HepG2 (cell line): ENCODE measurements around the gene TECTB. TPM values are rescaled to one million over a fixed set of nuclear protein-coding genes. Genes with fewer than 3 reads are reported as not detected.
A peak's percentile ranks its signal among the peaks of the same experiment; 100 is the strongest.

ENCODE experiments used
- ETV5 ChIP-seq: IDR thresholded peaks from 2 replicates; pipeline ENCODE4 v1.6.1; 2018; ENCODE audit warnings: missing biosample characterization, missing genetic modification reagents, inconsistent platforms, borderline replicate concordance
- GABPB1 ChIP-seq: IDR thresholded peaks from 2 replicates; pipeline ENCODE4 v1.6.1; 2016; ENCODE audit warnings: mild to moderate bottlenecking, missing genetic modification reagents, moderate library complexity, missing compliant biosample characterization
- GATAD2A ChIP-seq: IDR thresholded peaks from 2 replicates; pipeline ENCODE4 v1.6.1; 2016
- ISL2 ChIP-seq: sonication (generic); formaldehyde crosslinking; IDR thresholded peaks from 2 replicates; pipeline ENCODE4 v1.5.0; 2020; ENCODE audit warnings: missing genetic modification reagents
- KMT2A ChIP-seq: sonication (generic); formaldehyde crosslinking; IDR thresholded peaks from 2 replicates; pipeline ENCODE4 v1.4.0; 2020; ENCODE audit warnings: missing genetic modification reagents
- MED13 ChIP-seq: sonication (generic); formaldehyde crosslinking; IDR thresholded peaks from 2 replicates; pipeline ENCODE4 v1.5.0; 2020; ENCODE audit warnings: missing genetic modification reagents
- MYC ChIP-seq: sonication (generic); formaldehyde crosslinking; IDR thresholded peaks from 2 replicates; pipeline ENCODE4 v1.9.0; 2021; ENCODE audit warnings: missing genetic modification reagents, borderline replicate concordance
- PITX1 ChIP-seq: sonication (generic); formaldehyde crosslinking; IDR thresholded peaks from 2 replicates; pipeline ENCODE4 v1.5.1; 2020; ENCODE audit warnings: mild to moderate bottlenecking, missing genetic modification reagents
- PTBP1 ChIP-seq: fragments of 200-400 bp; formaldehyde crosslinking; IDR thresholded peaks from 2 replicates; pipeline ENCODE4 v1.6.1; 2018; ENCODE audit warnings: low read length, low read depth; ENCODE audit not compliant: poor library complexity, severe bottlenecking
- RXRB ChIP-seq: IDR thresholded peaks from 2 replicates; pipeline ENCODE4 v1.6.1; 2016; ENCODE audit warnings: borderline replicate concordance, missing genetic modification reagents, missing compliant biosample characterization
- SRY ChIP-seq: sonication (generic); formaldehyde crosslinking; IDR thresholded peaks from 2 replicates; pipeline ENCODE4 v1.8.0; 2022; ENCODE audit warnings: mild to moderate bottlenecking, missing genetic modification reagents
- STAG1 ChIP-seq: sonication (generic); formaldehyde crosslinking; IDR thresholded peaks from 2 replicates; pipeline ENCODE4 v1.4.0; 2020; ENCODE audit warnings: missing genetic modification reagents
- ZKSCAN5 ChIP-seq: sonication (generic); formaldehyde crosslinking; IDR thresholded peaks from 2 replicates; pipeline ENCODE4 v1.5.1; 2020; ENCODE audit warnings: mild to moderate bottlenecking, missing genetic modification reagents
- ZNF335 ChIP-seq: sonication (generic); formaldehyde crosslinking; IDR thresholded peaks from 2 replicates; pipeline ENCODE4 v1.4.0; 2020; ENCODE audit warnings: missing genetic modification reagents
- ZNF761 ChIP-seq: sonication (generic); formaldehyde crosslinking; conservative IDR thresholded peaks from 2 replicates; pipeline ENCODE4 v1.4.0; 2020; ENCODE audit warnings: mild to moderate bottlenecking, missing genetic modification reagents
- ZNF777 ChIP-seq: sonication (generic); formaldehyde crosslinking; IDR thresholded peaks from 2 replicates; pipeline ENCODE4 v1.4.0; 2020; ENCODE audit warnings: missing genetic modification reagents
- polyA plus RNA-seq, 8 experiments: library from polyadenylated mRNA; depleted of rRNA in 3 of 8; stranded (reverse) in 7 of 8; unstranded in 1 of 8; fragments of >200 nt; fragmentation: Illumina TruSeq in 4 of 8; extraction: Trizol in 4 of 8; gene quantifications; 2 replicates each; pipeline versions ENCODE4 v1.2.1 to v1.2.3, GENCODE V29; 2011 to 2016; ENCODE audit warnings: low read depth in 4 of 8, missing spikeins in 1 of 8, mixed read lengths in 1 of 8; ENCODE audit not compliant: insufficient read depth in 1 of 8
- total RNA-seq, 5 experiments: library from RNA; depleted of rRNA; stranded (reverse); fragments of >200 nt; fragmentation: Illumina TruSeq; extraction: Trizol; gene quantifications; 2 replicates each; pipeline ENCODE4 v1.2.3, GENCODE V29; 2016; ENCODE audit warnings: low read depth in 1 of 5
- TF ChIP-seq, protein P1 (sequence below): IDR thresholded peaks from 2 replicates; pipeline ENCODE4 v1.4.0; 2020; ENCODE audit warnings: mild to moderate bottlenecking, missing genetic modification reagents
- TF ChIP-seq, protein P2 (sequence below): sonication (generic); formaldehyde crosslinking; IDR thresholded peaks from 2 replicates; pipeline ENCODE4 v1.4.0; 2020; ENCODE audit warnings: missing genetic modification reagents, mild to moderate bottlenecking, borderline replicate concordance
- TF ChIP-seq, protein P3 (sequence below): sonication (generic); formaldehyde crosslinking; conservative IDR thresholded peaks from 2 replicates; pipeline ENCODE4 v1.8.0; 2022; ENCODE audit warnings: mild to moderate bottlenecking, moderate library complexity, missing genetic modification reagents
- TF ChIP-seq, protein P4 (sequence below): sonication (generic); IDR thresholded peaks from 2 replicates; pipeline ENCODE4 v1.6.1; 2016; ENCODE audit warnings: low read depth, borderline replicate concordance

TECTB gene
- total and polyA plus RNA-seq, 2 of the 13 experiments (the other 11 are each of a cell fraction or from before 2014, with no cell fraction given): 0.78 to 1.8 TPM

DNA sequence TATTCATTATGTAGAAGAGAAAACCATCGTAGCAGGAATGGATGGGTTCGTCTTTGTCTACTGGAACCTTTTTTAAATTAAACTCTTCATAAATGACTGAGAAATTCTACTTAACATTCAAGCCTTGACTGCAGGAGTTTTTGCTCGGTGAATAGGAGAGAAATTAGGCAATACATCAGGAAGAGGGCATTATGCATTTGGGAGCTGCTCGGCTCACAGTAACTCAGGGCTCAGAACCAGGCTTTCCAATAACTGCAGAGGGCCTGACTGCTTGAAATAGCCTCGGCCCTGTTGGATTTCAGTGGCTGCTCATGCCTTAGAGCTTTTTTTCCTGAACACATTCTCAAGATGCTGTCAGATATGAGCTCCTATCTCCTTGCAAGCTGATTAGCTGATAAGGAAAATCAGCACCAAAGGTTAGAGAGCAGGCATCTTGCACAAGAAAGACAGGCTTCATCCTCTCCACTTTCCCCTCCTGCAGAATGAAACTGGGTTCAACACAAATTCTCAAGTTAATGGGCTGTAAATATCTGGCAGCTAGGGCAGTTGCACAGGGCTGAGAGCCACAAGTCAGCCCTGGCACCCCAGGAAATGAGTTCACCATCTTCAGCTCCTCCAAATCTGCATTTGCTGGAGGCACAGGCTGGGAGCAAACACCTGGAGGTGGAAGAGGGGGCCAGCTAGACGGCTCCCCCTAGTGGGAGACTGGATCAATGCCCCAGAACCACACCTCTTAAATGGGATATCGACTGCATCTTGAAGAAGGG, 24.3 kb downstream of the TECTB start (continued):
- TF ChIP-seq, protein P1, sequence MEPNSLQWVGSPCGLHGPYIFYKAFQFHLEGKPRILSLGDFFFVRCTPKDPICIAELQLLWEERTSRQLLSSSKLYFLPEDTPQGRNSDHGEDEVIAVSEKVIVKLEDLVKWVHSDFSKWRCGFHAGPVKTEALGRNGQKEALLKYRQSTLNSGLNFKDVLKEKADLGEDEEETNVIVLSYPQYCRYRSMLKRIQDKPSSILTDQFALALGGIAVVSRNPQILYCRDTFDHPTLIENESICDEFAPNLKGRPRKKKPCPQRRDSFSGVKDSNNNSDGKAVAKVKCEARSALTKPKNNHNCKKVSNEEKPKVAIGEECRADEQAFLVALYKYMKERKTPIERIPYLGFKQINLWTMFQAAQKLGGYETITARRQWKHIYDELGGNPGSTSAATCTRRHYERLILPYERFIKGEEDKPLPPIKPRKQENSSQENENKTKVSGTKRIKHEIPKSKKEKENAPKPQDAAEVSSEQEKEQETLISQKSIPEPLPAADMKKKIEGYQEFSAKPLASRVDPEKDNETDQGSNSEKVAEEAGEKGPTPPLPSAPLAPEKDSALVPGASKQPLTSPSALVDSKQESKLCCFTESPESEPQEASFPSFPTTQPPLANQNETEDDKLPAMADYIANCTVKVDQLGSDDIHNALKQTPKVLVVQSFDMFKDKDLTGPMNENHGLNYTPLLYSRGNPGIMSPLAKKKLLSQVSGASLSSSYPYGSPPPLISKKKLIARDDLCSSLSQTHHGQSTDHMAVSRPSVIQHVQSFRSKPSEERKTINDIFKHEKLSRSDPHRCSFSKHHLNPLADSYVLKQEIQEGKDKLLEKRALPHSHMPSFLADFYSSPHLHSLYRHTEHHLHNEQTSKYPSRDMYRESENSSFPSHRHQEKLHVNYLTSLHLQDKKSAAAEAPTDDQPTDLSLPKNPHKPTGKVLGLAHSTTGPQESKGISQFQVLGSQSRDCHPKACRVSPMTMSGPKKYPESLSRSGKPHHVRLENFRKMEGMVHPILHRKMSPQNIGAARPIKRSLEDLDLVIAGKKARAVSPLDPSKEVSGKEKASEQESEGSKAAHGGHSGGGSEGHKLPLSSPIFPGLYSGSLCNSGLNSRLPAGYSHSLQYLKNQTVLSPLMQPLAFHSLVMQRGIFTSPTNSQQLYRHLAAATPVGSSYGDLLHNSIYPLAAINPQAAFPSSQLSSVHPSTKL (CRISPR knock-in tag): peak; percentile 61
- TF ChIP-seq GATAD2A (CRISPR knock-in tag) (0 out of 2 replicates have a peak, but pooled peaks have one; percentile 43), RXRB (CRISPR knock-in tag) (peak; percentile 39; the same call in 1 of the 2 replicates), ETV5 (no peak), STAG1 (peak; percentile 92), PITX1 (peak; percentile 53; the same call in 1 of the 2 replicates), MED13 (CRISPR knock-in tag) (0 out of 2 replicates have a peak, but pooled peaks have one; percentile 23), ZNF335 (CRISPR knock-in tag) (peak; percentile 34; the same call in 1 of the 2 replicates), ZNF761 (0 out of 2 replicates have a peak, but pooled peaks have one; percentile 32), ISL2 (peak; percentile 64; the same call in 1 of the 2 replicates), KMT2A (CRISPR knock-in tag) (peak; percentile 61; the same call in 1 of the 2 replicates), SRY (CRISPR knock-in tag) (no peak), MYC (CRISPR knock-in tag) (no peak; the same call in 1 of the 2 replicates), PTBP1 (no peak), GABPB1 (CRISPR knock-in tag) (no peak), ZNF777 (CRISPR knock-in tag) (no peak), ZKSCAN5 (CRISPR knock-in tag) (0 out of 2 replicates have a peak, but pooled peaks have one; percentile 16)
- TF ChIP-seq, protein P2, sequence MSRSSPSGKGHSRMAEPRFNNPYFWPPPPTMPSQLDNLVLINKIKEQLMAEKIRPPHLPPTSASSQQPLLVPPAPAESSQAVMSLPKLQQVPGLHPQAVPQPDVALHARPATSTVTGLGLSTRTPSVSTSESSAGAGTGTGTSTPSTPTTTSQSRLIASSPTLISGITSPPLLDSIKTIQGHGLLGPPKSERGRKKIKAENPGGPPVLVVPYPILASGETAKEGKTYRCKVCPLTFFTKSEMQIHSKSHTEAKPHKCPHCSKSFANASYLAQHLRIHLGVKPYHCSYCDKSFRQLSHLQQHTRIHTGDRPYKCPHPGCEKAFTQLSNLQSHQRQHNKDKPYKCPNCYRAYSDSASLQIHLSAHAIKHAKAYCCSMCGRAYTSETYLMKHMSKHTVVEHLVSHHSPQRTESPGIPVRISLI: no peak
- TF ChIP-seq, protein P3, sequence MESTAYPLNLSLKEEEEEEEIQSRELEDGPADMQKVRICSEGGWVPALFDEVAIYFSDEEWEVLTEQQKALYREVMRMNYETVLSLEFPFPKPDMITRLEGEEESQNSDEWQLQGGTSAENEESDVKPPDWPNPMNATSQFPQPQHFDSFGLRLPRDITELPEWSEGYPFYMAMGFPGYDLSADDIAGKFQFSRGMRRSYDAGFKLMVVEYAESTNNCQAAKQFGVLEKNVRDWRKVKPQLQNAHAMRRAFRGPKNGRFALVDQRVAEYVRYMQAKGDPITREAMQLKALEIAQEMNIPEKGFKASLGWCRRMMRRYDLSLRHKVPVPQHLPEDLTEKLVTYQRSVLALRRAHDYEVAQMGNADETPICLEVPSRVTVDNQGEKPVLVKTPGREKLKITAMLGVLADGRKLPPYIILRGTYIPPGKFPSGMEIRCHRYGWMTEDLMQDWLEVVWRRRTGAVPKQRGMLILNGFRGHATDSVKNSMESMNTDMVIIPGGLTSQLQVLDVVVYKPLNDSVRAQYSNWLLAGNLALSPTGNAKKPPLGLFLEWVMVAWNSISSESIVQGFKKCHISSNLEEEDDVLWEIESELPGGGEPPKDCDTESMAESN (CRISPR knock-in tag): peak; percentile 58; the same call in 1 of the 2 replicates
- TF ChIP-seq, protein P4, sequence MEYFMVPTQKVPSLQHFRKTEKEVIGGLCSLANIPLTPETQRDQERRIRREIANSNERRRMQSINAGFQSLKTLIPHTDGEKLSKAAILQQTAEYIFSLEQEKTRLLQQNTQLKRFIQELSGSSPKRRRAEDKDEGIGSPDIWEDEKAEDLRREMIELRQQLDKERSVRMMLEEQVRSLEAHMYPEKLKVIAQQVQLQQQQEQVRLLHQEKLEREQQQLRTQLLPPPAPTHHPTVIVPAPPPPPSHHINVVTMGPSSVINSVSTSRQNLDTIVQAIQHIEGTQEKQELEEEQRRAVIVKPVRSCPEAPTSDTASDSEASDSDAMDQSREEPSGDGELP: peak; percentile 48; the same call in 1 of the 2 replicates
